ENCODE data around the gene IL20RA.

DNA sequence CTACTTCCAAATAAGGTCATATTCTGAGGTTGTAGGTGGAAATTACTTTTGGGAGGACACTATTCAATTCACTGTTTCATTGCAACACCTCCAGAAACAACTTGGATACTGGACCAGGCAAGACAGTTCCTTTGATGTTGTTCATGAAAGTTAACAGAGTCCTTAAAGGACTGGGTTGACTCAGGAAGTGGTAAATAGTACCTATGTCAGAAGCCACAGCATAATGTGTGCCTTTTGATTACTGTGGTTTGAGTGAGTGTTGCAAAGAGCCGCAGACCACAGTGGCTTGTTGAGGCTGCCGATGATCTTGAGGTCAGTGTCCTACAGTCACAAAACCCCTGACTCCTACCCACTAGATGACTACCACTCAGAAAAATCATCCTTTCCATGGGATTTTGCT is 10.9 kb downstream of the IL20RA start:
- TF ChIP-seq, protein P1, sequence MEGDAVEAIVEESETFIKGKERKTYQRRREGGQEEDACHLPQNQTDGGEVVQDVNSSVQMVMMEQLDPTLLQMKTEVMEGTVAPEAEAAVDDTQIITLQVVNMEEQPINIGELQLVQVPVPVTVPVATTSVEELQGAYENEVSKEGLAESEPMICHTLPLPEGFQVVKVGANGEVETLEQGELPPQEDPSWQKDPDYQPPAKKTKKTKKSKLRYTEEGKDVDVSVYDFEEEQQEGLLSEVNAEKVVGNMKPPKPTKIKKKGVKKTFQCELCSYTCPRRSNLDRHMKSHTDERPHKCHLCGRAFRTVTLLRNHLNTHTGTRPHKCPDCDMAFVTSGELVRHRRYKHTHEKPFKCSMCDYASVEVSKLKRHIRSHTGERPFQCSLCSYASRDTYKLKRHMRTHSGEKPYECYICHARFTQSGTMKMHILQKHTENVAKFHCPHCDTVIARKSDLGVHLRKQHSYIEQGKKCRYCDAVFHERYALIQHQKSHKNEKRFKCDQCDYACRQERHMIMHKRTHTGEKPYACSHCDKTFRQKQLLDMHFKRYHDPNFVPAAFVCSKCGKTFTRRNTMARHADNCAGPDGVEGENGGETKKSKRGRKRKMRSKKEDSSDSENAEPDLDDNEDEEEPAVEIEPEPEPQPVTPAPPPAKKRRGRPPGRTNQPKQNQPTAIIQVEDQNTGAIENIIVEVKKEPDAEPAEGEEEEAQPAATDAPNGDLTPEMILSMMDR (IDR thresholded peaks at IDR 0.05) = no peak
- no peak for TF ChIP-seq POLR2A (IDR thresholded peaks at IDR 0.05)
